Measurements from ENCODE around the gene CLRN3. TPM values are rescaled to one million over a fixed set of nuclear protein-coding genes. Genes with fewer than 3 reads are reported as not detected.

Gene CLRN3
- total and polyA plus RNA-seq, 9 of the 15 experiments (the other 6 are each of a cell fraction or from before 2014, with no cell fraction given) = not detected

- Histone ChIP-seq H3K27me3 (ENCODE audit: control insufficient read depth in 2 of 2, insufficient read depth in 2 of 2, low read length in 2 of 2) (no peaks in the 10 kb centered on the region), H3K4me2 (ENCODE audit: insufficient read depth, low read length) (no peak overlapping the region), H3K36me3 (ENCODE audit: control insufficient read depth, insufficient read depth, low read length) (no peaks in the 10 kb centered on the region), H3K79me2 (ENCODE audit: control insufficient read depth, insufficient read depth, low read length) (no peaks in the 10 kb centered on the region), H3K4me1 (replicated peaks in 1 of 2; ENCODE audit: control insufficient read depth in 2 of 2, insufficient read depth in 2 of 2, low read length in 2 of 2) (no peaks in the 10 kb centered on the region), H3K9me1 (ENCODE audit: control insufficient read depth, insufficient read depth, low read length) (no peaks in the 10 kb centered on the region), H3K9ac (ENCODE audit: insufficient read depth in 1 of 2, low read depth in 2 of 2, low read length in 2 of 2) (no peak overlapping the region), H3K27ac (ENCODE audit: extremely low read depth, low read depth, low read length) (no peak overlapping the region), H3K9me3 (replicated peaks; ENCODE audit: control insufficient read depth, insufficient read depth, low read depth, low read length) (no peaks in the 10 kb centered on the region), H3K4me3 (no peak overlapping the region), H2AFZ (ENCODE audit: low read depth, low read length) (no peak overlapping the region), H4K20me1 (replicated peaks; ENCODE audit: control insufficient read depth, insufficient read depth, low read length) (no peaks in the 10 kb centered on the region)
- 0% methylated on average over 2 of the region's 2 CpGs for WGBS (ENCODE audit: insufficient coverage, low coverage, missing lambda C conversion rate)
- DNase-seq (ENCODE audit: extremely low read depth in 1 of 4, low spot score in 3 of 4) (no peak), ATAC-seq (no peak), FAIRE-seq (no peak)
- in situ Hi-C loops (cut with MboI) = no loop called here
- ChIA-PET CTCF (ENCODE audit: low intra/inter-chr PET ratio) (no interaction called here), POLR2A (no interaction called here)
- no TSS peak for BruUV-seq (replicated peaks)
- intact Hi-C loops (cut with micrococcal nuclease) = no loop called here
- TF ChIP-seq FOXA1 (IDR thresholded peaks at IDR 0.05; ENCODE audit: borderline replicate concordance) (no peak), TRIM24 (IDR thresholded peaks at IDR 0.05) (no peak), HNRNPK (IDR thresholded peaks at IDR 0.05; ENCODE audit: low read depth, low read length, poor library complexity, severe bottlenecking) (no peak)
- TF ChIP-seq, protein P1, sequence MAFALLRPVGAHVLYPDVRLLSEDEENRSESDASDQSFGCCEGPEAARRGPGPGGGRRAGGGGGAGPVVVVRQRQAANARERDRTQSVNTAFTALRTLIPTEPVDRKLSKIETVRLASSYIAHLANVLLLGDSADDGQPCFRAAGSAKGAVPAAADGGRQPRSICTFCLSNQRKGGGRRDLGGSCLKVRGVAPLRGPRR (CRISPR knock-in tag; IDR thresholded peaks at IDR 0.05) = no peak
Observed at GRCh38 chr10:127897177-127897576, 4.4 kb upstream of the CLRN3 start.

GRCh38 chr10:127896590-127896989 is 3.8 kb upstream of the CLRN3 start:
- Histone ChIP-seq H3K4me1 (replicated peaks in 1 of 2; ENCODE audit: control insufficient read depth in 2 of 2, insufficient read depth in 2 of 2, low read length in 2 of 2) (no peaks in the 10 kb centered on the region), H3K9me1 (ENCODE audit: control insufficient read depth, insufficient read depth, low read length) (no peaks in the 10 kb centered on the region), H3K9ac (ENCODE audit: insufficient read depth in 1 of 2, low read depth in 2 of 2, low read length in 2 of 2) (no peak overlapping the region), H3K36me3 (ENCODE audit: control insufficient read depth, insufficient read depth, low read length) (no peaks in the 10 kb centered on the region), H3K27ac (ENCODE audit: extremely low read depth, low read depth, low read length) (no peak overlapping the region), H3K9me3 (replicated peaks; ENCODE audit: control insufficient read depth, insufficient read depth, low read depth, low read length) (no peaks in the 10 kb centered on the region), H3K4me3 (no peak overlapping the region), H3K4me2 (ENCODE audit: insufficient read depth, low read length) (no peak overlapping the region), H4K20me1 (replicated peaks; ENCODE audit: control insufficient read depth, insufficient read depth, low read length) (no peaks in the 10 kb centered on the region), H3K79me2 (ENCODE audit: control insufficient read depth, insufficient read depth, low read length) (no peaks in the 10 kb centered on the region), H3K27me3 (ENCODE audit: control insufficient read depth in 2 of 2, insufficient read depth in 2 of 2, low read length in 2 of 2) (no peaks in the 10 kb centered on the region), H2AFZ (ENCODE audit: low read depth, low read length) (no peak overlapping the region)
- in situ Hi-C loops (cut with MboI) (no loop called here), intact Hi-C loops (cut with micrococcal nuclease) (no loop called here)
- DNase-seq (ENCODE audit: extremely low read depth in 1 of 4, low spot score in 3 of 4) (no peak), FAIRE-seq (no peak), ATAC-seq (no peak)
- ChIA-PET POLR2A (no interaction called here), CTCF (ENCODE audit: low intra/inter-chr PET ratio) (no interaction called here)
- BruUV-seq (replicated peaks) = no TSS peak
- no peak for TF ChIP-seq CBX5 (IDR thresholded peaks at IDR 0.05; ENCODE audit: borderline replicate concordance, low read depth)
- peak; percentile 45; the same call in 1 of the 2 replicates for TF ChIP-seq ZNF316 (IDR thresholded peaks at IDR 0.05)
